NB4 (cell line): ENCODE data around the gene CACTIN.

Experiments used
- DNase-seq: peaks from one replicate; pipeline ENCODE4 v3.0.0; 2010; ENCODE audit warnings: low read depth
- H3K4me3 ChIP-seq: one replicate; pipeline ENCODE4 v1.5.1; 2011; ENCODE audit warnings: mild to moderate bottlenecking, low read depth, low read length, moderate library complexity
- MYC ChIP-seq: IDR thresholded peaks from 2 replicates; pipeline ENCODE4 v1.6.1; 2011; ENCODE audit warnings: low read depth, low read length
- POLR2A ChIP-seq: IDR thresholded peaks from 2 replicates; pipeline ENCODE4 v1.6.1; 2011; ENCODE audit warnings: mild to moderate bottlenecking; ENCODE audit not compliant: insufficient read length; ENCODE audit errors: extremely low read depth
- TF ChIP-seq, protein P1 (sequence below): IDR thresholded peaks from 2 replicates; pipeline ENCODE4 v1.6.1; 2011; ENCODE audit warnings: low read depth, low read length
- TF ChIP-seq, protein P2 (sequence below): IDR thresholded peaks from one replicate; pipeline ENCODE4 v1.5.1; 2012; ENCODE audit warnings: low read depth, low read length

Gene CACTIN

DNA sequence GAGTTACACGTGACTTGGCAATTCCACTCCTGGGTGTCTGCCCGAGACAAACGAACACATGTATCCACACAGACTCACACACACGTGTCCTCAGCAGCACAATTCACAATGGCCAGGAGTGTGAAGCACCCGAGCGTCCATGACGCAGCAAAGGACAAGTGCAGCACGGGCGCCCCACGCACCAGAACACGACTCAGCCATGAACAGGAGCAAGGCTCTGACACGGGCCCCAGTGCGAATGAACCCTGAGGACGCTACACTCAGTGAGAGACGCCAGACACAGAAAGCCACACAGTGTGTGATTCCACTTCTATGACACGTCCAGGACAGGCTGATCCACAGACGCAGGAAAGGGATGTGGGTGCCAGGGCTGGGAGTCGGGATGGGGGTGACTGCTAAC is 37.2 kb upstream of the CACTIN start:
- H3K4me3 ChIP-seq = no peak overlapping the region
- no peak for DNase-seq
- no peak for TF ChIP-seq POLR2A
- TF ChIP-seq, protein P1, sequence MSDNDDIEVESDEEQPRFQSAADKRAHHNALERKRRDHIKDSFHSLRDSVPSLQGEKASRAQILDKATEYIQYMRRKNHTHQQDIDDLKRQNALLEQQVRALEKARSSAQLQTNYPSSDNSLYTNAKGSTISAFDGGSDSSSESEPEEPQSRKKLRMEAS = no peak
- TF ChIP-seq, protein P2, sequence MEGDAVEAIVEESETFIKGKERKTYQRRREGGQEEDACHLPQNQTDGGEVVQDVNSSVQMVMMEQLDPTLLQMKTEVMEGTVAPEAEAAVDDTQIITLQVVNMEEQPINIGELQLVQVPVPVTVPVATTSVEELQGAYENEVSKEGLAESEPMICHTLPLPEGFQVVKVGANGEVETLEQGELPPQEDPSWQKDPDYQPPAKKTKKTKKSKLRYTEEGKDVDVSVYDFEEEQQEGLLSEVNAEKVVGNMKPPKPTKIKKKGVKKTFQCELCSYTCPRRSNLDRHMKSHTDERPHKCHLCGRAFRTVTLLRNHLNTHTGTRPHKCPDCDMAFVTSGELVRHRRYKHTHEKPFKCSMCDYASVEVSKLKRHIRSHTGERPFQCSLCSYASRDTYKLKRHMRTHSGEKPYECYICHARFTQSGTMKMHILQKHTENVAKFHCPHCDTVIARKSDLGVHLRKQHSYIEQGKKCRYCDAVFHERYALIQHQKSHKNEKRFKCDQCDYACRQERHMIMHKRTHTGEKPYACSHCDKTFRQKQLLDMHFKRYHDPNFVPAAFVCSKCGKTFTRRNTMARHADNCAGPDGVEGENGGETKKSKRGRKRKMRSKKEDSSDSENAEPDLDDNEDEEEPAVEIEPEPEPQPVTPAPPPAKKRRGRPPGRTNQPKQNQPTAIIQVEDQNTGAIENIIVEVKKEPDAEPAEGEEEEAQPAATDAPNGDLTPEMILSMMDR = no peak
- TF ChIP-seq MYC = no peak

DNA sequence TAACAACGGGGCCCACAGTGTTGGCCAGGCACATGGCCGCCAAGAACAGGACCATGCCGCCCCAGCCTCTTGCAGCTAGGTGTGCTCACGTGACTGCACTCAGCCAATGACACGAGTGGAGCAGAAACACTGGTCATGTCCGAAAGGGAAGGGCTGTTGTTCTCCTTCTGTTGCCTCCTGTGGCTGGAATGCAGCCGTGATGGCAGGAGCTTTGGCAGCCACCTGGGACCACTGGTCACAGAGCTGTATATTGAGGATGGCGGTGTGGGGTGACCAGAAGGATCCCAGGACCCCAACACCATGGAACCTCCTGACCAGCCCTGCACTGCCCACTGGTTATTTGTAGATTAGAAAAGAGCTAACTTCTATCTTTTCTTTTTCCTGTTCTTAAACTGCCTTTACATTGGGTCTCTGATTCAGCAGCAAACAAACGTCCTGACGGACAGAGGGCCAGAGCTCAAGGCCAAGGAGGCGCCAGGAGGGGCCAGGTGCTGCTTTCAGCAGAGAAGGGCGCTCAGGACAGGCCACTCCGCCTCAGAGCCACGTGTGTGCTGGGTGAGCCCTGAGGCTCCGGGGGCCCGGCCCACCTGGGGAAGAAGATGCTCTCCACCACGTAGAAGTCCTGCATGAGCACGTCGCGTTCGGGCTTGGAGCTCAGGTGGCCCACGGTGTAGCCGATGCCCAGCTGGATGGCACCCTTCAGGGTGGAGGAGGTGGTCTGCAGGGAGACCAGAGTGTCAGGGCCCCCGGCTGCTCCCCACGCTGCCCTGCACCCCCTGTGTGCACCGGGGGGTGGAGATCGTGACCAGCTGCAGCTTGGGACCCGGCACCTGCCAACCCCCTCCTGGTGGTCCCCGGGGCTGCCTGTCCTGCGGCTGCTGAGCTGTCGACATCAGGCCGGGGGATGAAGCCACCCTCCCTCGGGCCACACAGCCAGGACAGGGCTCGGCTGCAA is 35.0 kb upstream of the CACTIN start:
- no peak overlapping the region for H3K4me3 ChIP-seq
- TF ChIP-seq, protein P2 = no peak
- TF ChIP-seq MYC = no peak
- TF ChIP-seq POLR2A = no peak
- TF ChIP-seq, protein P1 = no peak
- no peak for DNase-seq

DNA sequence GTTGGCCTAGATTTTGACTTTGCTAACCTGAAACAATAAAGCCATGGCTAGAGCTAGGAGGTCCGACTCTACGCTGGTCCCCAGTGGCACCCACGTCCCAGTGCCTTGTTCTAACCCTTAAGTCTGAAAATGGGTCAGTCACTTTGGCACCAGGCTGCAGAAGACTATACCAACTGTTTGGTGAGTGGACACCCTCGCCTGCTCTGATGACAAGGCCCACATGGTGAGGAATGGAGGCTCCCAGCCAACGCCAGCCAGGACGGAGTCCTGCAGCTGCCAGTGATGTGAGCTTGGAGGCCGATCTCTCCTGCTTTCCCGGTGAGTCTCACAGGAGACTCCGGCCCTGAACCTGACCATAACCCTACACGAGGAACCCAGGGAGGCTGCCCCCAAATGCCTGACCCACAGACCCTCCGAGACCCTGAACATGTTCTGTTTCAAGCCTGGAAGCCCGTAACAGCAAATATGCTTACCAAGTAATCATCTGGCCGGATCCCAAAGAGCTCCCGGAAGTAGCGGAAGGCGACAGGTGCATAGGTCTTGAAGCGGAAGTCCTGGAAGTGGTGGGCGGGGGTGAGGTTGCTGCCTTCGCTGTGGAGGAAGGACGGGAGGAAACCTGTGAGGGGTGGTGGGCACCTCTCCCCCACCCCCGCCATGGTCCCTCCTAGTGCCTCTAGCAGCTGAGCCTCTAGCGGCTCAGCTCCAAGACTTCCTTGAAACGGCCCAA is 34.1 kb upstream of the CACTIN start:
- TF ChIP-seq POLR2A = no peak
- TF ChIP-seq, protein P1 = no peak
- TF ChIP-seq, protein P2 = no peak
- no peak for TF ChIP-seq MYC
- no peak overlapping the region for H3K4me3 ChIP-seq
- no peak for DNase-seq

DNA sequence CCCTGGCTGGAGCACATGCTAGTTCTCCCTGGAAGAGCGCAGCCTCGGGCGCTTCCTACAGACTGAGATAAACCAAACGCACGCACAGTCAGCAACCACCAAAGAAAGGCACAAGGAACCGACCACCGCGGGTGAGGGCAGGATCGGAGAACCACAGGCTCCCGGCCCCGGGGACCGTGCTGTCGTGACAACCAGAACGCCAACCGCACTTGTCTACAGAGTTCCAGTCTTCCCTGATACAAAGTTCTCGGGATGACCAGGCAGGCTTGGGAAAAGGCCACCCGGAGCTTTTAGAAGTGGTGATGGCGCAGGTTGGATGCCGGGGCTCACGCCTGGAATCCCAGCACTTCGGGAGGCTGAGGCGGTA is 33.1 kb upstream of the CACTIN start:
- DNase-seq = no peak

DNA sequence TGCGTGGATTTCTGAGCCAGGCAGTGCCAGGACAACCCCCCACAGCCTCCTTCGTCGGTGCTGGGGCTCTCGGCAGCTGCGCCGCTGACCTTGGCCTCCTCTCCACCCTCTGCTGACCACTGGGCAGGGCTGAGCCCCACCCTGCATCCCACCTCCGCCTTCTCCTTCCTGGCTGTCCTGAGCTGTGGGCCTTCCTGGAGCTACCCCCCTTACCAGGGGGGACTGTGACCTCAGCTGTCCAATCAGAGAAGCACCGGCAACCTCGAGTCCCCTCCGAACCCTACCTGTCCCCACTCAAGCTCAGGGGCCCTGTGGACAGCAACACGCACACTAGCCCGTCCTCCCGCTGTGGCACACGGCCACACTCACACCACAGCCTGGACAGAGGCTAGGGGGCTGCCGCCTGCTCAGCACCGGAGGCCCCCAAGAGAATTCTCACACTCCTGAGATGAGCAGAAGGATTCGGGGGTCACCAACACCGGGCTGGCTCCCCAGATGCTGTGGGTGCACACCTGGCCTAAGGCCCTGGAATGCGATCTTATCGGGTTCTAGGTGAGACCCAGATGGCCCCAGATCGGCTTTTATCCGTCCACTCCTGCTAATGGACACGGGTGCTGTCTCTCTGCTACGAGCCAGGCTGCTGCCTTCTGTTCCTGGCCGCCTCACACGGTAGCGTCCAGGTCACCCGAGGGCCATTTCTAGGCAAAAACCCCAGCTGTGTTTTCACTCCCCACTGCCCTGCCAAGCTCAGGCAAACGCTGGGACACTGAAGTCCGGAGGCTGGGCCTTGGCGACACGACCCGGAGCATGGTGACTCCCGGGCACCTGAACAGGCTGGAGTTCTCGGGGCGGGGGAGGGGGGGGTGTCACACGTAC is 32.5 kb upstream of the CACTIN start:
- no peak for DNase-seq
- no peak overlapping the region for H3K4me3 ChIP-seq
- no peak for TF ChIP-seq MYC
- TF ChIP-seq, protein P2 = no peak
- no peak for TF ChIP-seq POLR2A
- TF ChIP-seq, protein P1 = no peak

More for the DNA sequence above, 33.1 kb upstream of the CACTIN start:
- TF ChIP-seq POLR2A (no peak), MYC (no peak)
- TF ChIP-seq, protein P1 = no peak
- TF ChIP-seq, protein P2 = no peak
- no peak overlapping the region for H3K4me3 ChIP-seq
